GM13976 (cell line): ENCODE results near the gene RHOF.

Experiments used
- DNase-seq: peaks from one replicate; pipeline ENCODE4 v3.0.0; 2012; ENCODE audit warnings: low spot score
- in situ Hi-C: fragments of 300-500 bp; cut with MboI; formaldehyde crosslinking; loops from one replicate; pipeline ENCODE4 v1.12.0; 2022; ENCODE audit warnings: low sequenced_read_pairs, mixed read lengths, inconsistent platforms; ENCODE audit not compliant: unreplicated experiment
- TF ChIP-seq, protein P1 (sequence below): IDR thresholded peaks from 2 replicates; pipeline ENCODE4 v1.5.1; 2012; ENCODE audit warnings: borderline replicate concordance, mild to moderate bottlenecking; ENCODE audit not compliant: insufficient read depth; ENCODE audit errors: extremely low read depth, missing control alignments, control extremely low read depth

Gene RHOF

DNA sequence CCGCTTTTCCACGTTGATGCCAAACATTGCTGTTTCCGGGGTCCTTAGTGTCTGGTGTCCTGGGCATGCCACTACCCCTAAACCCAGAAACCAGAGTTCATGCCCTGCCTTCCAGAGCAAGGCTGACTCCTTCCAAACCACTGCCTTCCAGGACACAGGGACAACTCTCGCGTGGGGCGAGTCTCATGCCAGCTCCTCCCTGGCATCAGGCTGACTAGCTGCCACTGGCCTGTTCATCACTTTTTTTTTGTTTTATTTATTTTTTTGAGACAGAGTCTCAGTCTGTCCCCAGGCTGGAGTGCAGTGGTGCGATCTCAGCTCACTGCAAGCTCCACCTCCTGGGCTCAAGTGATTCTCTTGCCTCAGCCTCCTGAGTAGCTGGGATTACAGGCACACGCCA is 15.1 kb upstream of the RHOF start:
- in situ Hi-C loops: no loop called here
- TF ChIP-seq, protein P1, sequence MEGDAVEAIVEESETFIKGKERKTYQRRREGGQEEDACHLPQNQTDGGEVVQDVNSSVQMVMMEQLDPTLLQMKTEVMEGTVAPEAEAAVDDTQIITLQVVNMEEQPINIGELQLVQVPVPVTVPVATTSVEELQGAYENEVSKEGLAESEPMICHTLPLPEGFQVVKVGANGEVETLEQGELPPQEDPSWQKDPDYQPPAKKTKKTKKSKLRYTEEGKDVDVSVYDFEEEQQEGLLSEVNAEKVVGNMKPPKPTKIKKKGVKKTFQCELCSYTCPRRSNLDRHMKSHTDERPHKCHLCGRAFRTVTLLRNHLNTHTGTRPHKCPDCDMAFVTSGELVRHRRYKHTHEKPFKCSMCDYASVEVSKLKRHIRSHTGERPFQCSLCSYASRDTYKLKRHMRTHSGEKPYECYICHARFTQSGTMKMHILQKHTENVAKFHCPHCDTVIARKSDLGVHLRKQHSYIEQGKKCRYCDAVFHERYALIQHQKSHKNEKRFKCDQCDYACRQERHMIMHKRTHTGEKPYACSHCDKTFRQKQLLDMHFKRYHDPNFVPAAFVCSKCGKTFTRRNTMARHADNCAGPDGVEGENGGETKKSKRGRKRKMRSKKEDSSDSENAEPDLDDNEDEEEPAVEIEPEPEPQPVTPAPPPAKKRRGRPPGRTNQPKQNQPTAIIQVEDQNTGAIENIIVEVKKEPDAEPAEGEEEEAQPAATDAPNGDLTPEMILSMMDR: no peak
- DNase-seq: no peak

DNA sequence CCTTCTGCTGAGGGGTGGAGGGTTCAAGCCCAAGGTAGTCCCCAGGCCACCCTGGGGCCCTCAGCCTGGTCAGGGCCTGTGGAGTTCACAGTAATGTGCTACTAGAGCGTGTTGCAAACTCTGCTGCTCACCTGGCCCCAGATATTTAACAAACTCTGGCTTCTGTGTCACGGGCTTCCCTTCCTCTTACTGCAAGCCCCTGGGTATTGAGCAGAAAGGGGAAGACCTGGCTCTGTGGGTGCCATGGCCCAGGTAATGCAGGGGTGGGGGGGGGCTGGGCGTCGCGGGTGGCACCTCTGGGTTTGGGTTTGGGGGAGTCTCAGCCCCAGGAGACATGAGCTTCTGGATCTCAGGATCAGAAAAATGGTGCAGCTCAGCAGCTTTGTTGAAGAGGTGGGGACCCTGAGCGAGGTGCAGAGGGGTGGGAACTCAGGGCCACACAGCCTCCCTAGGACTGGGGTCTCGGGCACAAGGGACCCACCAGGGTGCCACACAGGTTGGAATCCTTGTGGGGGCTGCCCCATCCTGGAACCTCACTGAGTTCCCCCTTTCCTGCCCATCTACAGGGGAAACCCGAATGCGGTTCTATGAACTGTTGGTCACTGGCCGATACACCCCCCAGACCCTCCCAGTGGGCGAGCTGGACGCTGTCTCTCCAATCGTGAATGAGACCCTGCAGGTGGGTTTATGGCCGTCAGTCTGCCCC is 14.3 kb upstream of the RHOF start:
- no peak for DNase-seq
- in situ Hi-C loops: no loop called here

DNA sequence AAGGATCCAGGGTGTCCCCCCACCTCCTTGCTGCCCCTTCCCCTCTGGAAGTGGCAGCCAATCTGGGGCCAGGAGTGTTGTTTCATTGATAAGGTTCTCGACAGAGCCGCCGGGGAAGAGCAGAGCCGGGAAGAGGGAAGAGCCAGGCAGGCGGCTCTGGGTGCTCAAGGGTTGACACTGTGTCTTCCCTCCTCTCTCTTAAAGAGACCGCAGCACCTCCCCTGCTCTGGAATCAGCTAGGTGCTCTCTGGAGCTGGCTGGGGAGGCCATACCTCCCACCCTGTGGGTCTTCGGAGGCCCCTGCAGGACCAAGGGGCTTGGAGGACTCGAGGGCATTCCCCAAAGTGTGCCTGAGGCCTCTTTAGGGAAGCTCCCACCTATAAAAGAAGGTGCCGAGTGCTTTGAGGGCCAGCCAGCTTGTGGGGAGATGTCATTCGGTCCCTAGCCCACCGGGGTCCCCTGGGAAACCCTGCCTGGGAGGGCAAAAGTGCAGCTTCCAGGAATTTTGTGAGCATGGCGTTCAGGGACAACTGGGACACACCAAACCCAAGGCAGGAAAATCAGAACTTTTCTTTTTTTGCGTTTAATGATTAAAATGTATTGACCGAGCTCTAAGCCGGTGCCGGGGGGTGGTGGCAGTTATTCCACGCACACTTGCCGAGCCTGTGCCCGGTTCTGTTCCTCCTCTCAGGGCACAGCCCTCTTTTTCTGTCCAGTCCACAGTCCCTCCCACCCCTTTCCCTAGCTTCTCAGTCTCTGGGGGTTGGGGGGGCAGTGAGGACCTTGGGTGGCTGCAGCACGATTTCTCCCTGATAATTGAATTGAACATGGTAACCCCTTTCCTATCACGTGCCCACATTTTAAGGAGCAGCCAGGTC is 13.3 kb upstream of the RHOF start:
- in situ Hi-C loops: no loop called here
- TF ChIP-seq, protein P1: no peak
- no peak for DNase-seq

More for the DNA sequence above, 14.3 kb upstream of the RHOF start:
- TF ChIP-seq, protein P1: no peak

DNA sequence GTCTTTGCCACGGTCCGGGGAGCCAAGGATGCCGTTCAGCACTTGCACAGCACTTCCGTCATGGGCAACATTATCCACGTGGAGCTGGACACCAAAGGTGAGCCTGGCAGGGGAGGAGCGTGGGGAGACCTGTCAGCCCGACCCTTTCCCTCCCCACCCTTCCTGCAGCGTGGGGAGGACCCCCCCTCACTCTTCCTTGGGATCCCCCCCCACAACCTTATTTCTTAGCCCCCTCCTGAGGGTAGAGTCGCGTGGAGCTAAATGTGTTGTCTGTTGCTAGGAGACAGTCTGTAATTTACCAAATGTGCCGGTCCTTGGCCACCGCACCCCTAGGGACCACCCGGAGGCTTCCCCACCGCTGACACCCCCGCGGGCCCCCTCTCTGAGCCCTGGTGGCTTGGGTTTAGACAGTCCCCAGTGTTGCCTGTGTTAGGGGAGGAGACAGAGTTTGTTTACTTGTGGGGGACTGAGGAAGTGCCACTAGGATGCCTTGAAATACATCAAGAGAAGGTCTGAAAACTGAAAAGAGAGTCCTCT is 12.6 kb upstream of the RHOF start:
- TF ChIP-seq, protein P1: no peak
- DNase-seq: no peak
- in situ Hi-C loops: no loop called here

DNA sequence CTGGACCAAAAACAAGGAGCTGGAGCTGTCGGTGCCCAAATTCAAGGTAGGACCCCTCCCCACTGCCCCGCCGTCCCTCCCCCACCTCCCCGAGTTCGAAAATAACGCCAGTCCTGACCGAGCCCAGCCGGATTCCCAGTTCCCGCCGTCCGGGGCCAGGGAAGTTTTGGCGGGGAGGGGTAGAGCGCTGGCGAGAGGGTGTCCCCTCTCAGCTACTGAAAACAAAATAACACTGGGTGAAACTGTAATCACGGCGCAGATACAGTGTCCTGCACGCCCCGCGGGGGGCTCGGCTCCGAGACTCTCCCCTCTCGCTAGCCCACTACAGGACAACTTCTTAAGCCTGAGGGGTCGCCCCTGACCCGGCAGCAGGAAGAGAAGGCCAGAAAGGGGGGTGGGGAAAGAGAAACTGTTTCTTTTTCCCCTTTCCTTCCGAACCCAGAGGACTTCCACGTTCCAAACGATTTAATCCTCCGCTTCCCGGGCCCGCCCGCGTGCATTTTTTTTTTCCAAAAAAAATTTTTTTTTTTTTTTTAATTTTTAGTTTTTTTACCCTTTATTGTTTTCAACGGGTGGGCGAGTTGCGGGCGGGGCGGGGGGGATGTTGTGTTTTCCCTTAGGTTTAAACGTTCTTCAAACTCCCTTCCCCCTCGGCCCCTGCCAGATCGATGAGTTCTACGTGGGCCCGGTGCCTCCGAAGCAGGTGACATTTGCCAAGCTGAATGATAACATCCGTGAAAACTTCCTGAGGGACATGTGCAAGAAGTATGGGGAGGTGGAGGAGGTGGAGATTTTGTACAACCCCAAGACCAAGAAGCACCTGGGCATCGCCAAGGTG is 11.9 kb upstream of the RHOF start:
- no peak for DNase-seq
- TF ChIP-seq, protein P1: no peak
- in situ Hi-C loops: no loop called here
